Measurements from ENCODE around the gene PTPRO.

The PTPRO gene

DNA sequence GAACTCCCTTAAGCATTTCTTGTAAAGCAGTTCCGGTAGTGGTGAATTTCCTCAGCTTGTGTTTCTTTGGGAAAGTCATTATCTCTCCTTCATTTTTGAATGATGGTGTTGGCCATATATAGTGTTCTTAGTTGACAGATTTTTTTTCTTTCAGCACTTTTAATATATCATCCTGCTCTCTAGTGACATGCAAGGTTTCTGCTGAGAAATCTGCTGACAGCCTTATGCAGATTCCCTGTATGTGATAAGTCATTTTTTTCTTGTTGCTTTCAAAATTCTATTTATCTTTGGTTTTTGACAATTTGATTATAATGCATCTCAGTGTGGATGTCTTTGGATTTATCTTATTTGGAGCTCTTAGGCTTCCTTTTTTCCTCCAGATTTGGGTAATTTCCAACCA is 135.7 kb downstream of the PTPRO start:
- no peak for DNase-seq

DNA sequence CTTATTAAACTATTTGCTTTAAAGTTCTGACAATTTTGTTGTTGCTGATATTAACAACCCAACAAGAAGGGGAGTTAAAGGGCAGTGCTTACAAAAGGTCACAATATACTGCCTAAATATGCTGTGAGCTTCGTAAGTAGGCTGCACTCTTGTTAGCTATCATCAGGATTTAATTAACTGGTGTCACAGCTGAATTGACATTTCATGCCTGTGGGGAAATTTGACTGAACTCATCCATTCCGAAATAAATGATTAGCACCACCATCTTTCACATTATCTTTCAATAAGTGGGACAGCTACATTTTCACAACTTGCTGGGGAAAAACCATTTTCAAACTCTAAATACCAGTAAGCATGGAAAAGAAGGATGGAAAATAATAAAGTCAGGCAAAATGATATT is 146.6 kb downstream of the PTPRO start:
- DNase-seq, result no peak

DNA sequence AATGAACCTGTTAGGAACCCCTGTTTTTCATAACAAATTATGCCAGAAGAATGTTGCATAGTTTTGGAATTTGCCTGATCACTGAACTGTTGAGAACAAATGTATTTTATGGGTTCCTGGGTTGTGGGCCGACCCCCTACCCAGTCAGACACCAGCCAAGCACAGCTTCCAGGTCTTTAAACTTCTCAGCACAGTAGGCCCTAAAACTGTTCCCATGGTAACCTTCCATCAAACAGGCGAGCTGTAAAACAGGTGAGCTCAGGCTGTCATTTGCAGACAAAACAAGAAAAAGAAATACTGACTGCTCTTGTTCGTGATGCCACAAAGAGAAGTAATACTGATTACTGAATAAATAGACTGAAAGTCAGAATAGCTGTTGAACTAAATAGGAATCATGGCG is 147.0 kb downstream of the PTPRO start:
- DNase-seq, result no peak

DNA sequence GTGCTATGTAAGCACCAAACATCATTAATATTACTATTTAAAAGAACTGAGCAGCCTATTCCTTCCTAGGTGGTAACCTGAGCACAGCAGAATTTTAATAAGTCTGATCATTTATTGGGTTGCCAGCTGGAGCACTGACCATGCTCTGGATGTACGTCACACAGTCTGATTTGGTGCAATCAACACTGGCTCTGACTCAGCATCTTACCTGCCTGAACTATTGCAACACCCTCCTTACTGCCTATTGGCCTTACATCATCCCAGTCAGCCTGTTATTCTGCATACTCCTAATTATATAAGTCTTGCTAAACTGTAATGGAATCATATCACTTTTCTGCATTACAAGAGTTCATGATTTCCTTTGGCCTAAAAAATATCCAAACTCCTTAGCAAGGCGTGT is 149.7 kb downstream of the PTPRO start:
- no peak for DNase-seq

DNA sequence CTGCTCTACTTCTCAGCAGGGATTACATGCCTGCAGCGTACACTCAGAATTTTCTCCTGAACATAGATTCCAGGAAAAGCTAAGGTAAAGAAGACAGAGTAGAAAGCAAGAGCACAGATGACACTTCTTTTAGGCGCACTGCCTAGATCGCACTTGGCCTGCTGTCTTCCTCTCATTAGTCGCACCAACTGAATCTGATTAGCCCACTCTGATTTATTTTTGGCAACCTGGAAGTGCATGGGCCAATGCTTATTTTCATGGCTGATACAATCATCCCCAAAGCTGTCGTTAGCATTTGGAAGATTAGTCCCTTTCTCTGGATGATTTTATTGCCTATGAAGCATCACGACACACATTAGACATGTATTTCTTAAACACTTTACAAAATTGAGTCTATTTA is 152.5 kb downstream of the PTPRO start:
- DNase-seq, result no peak

DNA sequence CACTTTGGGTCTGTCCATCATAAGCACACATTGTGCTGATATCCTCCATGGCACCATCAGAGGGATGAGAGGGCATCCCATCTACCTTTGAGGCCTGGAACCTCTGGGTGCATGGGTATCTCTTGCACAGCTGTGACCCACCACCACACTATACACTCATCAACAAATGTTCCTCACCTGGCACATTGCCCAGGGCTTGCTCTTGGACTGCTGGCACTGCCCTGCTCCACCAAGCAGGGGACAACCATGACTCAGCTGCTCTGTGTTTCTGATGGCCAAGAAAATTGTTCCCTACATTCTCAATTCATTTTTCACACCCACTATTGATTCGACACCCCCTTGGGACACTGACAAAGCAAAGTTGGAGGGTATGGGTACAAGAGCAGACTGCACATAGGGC is 155.5 kb downstream of the PTPRO start:
- DNase-seq, result no peak

DNA sequence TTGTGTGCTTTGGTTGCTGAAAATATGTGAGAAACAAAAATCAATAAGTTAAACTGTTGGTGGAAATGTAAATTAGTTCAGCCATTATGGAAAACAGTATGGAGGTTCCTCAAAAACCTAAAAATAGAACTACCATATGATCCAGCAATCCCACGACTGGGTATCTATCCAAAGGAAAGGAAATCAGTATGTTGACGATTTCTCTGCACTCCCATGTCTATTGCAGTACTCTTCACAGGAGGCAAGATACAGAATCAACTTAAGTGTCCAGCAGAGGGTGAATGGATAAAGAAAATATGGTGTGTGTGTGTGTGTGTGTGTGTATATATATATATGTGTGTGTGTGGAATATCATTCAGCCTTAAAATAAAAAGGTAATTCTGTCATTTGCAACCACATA is 159.5 kb downstream of the PTPRO start:
- DNase-seq, result no peak

DNA sequence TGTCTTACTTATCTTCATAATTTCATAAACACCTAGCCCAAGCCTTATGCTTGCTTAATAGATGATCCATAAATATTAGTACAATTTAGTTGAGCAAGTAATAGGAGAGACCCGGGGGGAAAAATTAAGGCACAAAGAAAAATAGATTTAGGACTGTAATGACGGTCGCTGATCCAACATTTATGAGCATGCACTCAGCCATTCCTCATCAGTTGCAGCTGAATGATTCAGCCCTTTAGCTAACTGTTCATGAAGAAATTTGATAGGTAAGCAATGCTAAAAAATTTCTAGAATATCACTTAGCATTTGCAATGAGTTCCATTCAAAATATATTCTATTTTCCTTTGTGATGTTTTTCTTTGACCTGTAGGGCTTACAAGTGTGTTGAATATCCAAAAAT is 163.2 kb downstream of the PTPRO start:
- no peak for DNase-seq

DNA sequence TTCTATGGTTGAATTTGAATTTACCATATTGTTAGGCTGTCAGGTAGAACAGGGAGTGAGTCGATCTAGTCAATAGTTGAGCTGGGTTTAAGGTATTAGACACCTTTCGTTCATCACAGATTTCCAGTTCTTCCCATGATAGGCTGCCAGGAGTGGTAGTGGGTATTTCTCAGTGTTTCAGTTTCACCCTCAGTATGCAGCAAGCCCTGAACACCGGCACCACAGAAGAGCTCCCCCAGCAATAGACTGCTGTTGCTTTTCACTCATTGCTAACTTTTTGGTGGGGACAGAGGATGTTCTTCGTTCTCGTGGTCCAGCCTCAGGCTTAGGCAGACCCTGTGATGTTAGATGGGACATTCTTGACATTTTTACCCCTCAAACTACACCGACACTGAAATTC is 164.6 kb downstream of the PTPRO start:
- no peak for DNase-seq

DNA sequence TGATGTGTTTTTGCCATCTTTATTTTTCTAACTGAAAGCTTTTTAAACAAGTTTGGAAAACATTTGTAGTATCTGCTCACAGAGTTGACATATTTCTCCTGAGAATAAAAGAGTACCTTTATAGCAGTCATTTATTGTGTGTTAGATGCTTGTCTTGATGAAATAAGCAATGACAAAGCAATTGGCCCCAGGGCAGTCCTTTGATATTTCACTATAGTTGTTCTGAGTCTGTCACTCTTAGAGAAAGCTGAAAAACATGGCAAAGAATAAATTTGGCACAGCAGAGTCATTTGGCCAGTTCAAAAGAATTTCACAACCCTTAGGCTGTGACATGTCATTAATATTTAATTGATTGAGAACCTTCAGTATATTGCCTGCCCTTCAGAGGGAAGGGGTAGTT is 166.2 kb downstream of the PTPRO start:
- DNase-seq, result no peak

DNA sequence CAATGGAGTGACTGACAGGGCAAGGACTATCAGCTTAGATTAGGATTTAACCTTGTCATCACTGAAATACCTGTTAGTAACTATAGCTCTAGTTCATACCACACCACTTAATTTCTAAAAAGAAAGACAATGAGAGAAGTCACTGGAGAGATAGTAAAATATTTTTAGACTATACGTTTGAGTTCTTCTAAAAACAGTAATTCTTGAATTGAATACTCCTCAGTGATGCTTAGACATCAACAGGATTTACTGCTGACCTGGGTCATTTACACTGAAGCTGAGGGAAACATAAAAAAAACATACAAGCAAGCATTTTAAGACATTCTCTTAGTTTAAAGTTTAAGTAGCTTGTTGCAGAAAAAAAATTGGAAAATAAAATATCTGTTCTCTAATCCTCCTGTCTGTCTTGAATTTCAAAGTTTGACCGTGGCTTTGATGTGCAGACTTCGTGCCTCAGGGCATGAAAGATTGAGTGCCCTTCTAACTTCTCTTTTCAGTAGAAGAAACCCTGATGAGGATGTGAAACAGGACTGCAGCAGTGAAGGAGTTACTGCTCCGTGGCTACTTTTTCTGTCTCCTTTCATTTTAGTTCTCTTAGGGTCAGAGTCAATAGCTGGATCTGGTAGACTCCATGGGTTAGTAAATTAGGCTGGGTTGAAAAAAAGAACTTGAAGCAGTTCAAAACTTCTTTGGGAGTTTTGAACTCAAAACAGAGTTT is 172.2 kb downstream of the PTPRO start:
- no peak for DNase-seq

DNA sequence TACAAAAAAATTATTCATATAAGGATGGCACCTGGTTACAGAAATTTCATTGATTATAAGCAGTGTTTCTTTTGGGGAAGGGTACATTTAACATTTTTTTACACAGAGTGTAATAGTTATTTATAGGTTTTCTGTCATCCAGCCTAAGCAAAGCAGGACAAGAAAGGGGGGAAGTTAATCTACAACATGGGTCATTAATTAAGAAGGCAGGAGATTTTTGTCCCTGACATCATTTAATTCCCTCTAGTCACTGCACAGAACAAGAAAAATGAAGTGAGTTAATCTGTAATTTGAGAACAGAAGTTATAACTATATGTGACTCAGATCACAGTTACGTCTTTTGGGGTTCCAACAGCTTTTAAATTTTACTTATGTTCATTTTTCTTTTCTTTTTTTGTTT is 173.4 kb downstream of the PTPRO start:
- DNase-seq, result no peak

DNA sequence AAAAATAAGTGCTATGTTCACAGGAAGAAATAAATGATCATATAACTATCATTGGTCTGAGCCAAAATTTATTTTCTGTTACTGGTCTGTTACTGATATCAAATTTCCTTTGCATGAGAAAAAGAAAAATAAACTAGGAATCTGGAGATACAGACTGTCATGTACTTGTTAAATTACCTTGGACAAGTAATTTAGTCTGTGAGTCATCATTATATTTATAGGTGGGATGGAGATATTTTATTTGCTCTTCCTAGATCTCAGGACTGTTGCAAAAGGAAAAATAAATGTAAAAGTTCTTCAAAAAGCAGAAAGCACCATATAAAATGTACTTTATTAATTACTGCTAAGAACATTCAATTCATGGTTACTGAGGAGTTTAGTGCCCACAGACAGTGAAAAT is 174.4 kb downstream of the PTPRO start:
- DNase-seq, result no peak

DNA sequence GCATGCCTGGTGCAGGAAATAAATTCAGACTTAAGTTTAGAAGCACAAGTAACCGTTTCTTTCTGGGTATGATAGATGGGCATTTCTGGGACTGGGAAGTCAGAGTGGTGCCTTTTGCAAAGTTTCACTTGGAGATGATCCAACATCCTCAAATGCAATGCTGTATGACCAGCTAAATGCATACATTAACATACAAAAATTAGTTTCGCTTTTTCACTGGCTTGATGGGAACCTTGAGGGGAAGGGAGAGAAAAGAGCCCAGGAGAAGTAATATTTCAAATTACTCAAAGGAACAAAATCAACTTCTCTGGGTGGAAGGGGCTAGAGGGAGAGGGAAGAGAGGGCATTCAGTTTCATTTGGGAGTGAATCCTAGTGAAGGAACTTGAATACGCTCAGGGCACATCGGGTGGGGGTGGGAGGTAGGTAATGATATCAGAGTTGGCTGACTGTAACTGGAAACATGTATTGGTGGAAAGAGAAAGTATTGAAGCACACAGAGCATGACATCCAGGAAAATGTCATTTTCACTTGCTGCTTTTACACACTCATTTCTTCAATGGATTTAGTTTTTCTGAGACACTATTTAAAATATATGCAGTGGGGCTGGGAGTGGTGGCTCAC is 175.5 kb downstream of the PTPRO start:
- no peak for DNase-seq

DNA sequence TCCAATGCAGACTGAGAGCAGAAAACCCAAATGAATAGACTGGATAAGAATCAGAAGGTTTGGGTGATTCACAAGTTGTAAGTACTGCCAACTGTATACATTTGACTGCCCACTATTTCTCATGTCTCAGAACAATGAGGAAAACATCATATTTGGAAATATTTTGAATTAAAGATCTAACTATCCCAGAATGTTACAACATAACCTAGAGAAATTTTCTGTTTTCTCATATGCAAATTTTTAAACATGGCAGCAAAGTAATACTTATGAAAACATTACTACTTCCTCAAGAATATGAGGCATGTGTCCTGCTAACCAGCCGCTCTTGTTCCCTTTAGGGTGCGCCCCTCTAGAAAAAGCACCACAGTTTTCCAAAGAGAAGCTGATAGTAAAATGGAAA is 179.9 kb downstream of the PTPRO start:
- DNase-seq, result no peak

DNA sequence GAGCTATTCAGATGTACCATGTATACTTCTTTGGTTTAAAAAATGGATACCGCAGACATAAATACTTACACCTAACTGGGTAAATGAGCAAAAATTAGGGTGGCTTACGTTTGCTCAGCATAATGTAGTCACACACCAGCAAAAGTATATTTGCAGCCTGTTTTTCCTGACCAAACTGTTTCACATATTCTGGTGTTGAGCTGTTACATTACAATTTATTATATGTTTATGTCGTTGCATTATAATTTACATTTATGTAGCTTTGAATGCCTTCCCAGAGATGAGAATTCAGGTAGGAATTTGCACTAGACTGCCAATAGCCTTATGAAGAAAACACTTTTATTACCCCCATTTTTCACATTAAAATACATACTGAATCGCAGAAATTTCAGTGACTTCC is 183.3 kb downstream of the PTPRO start:
- DNase-seq, result no peak

DNA sequence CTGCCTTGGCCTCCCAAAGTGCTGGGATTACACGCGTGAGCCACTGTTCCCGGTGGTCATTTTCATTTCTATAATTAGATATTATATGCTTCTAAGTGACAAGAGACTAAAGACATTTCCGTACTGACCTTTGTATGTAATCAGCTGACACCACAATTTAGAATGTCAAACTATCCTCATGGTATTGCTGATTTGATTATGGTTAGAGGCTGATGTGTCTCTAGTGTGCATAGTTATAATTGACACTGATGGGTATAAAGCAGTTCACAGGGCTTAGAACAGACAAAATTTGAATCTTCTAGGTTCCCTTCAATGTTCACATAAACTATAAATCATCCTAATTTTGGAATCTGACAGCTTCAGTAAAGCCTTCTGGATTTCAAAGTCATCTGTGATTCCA is 192.7 kb downstream of the PTPRO start:
- no peak for DNase-seq

DNA sequence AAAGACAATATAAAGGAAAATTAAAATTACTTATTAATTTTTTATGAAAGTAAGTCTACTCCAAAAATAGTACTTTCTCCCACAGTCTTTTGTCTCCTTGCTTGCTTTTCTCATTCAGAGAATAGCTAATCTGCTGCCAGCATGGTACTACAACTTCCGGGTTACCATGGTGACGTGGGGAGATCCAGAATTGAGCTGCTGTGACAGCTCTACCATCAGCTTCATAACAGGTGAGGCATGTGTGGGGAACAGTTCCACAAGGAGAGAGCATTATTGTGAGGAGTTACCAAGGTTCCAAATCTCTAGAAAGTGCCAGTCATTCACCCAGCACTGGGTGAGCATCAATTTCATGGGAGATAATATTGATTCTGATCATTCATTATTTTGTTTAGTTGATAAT is 197.8 kb downstream of the PTPRO start:
- no peak for DNase-seq

DNA sequence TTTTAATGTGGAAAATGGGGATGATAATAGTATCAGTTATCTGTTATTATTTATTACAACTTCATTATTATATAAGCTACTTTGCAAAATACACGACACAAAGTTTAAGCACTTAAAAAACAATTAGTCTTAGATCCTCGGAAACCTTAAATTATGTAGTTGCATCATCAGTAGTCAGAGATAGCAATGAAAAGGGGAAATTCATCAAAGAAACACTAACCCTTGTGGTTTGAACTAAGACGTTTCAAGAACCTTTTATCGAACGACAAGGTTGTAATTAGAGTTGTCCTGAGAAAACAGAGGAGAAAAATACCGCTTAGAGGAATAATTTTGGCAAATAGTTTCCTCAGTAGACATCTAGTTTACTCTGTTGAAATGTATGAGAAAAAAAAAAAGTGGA is 198.5 kb downstream of the PTPRO start:
- no peak for DNase-seq

DNA sequence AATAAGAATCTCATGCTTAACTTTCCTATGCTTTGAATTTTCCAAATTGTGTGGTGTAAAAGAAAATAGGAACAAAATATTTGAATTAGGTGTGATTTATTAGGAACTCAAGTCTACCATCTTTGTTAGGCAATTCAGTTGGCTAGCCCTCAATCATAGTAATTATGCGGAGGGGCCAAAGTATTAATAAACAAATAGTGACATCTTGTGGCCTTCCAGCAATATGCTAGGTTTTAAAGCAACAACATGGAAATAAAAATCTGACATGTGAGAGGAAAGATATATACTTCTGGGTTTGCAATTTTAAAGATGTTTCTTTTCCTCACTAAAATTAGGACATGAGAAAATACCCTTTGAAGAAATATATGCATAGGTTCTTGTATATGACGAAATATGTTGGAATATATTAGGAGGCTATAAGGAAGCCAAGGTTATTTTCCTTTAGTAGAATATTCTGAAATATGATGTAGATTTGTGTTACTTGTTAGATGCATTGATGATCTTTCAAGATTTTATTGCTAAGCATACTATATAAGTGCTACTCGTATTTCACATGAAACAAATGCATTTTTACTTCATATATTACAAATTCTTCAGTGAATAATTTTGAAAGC is 200.4 kb downstream of the PTPRO start:
- DNase-seq, result no peak

DNA sequence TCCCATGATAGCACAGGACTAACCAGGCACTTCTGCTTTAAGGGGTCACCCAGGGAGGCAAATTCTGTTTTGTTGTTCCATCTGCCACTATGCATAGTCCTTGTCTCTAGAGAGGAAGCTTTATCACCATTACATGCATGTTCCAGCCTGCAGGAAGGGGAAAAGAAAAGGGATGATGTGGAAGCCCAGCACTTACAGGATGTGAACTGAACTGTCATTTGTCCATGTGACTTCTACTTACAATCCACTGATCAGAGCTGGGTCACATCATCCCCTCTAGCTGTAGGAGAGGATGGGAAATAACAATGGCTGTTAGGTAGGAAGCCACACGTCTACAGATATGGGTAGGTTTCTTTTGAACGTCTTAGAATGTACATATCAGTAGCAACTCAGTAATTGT is 203.1 kb downstream of the PTPRO start:
- DNase-seq, result no peak

DNA sequence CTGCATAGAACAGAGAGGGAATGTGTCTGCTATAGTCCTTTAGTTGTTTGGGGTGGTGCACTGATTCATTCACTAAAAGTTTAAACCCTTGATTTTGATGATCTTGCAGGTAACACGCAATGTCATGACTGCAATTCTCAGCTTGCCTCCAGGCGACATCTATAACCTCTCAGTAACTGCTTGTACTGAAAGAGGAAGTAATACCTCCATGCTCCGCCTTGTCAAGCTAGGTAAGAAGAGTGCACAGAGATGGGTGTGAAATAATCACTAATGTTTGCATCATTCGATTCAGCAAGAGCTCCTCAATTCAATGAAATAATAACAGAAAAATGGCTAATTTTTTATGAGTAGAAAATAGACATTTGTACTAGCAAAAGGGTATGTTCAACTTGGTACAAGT is 203.7 kb downstream of the PTPRO start:
- DNase-seq, result no peak

DNA sequence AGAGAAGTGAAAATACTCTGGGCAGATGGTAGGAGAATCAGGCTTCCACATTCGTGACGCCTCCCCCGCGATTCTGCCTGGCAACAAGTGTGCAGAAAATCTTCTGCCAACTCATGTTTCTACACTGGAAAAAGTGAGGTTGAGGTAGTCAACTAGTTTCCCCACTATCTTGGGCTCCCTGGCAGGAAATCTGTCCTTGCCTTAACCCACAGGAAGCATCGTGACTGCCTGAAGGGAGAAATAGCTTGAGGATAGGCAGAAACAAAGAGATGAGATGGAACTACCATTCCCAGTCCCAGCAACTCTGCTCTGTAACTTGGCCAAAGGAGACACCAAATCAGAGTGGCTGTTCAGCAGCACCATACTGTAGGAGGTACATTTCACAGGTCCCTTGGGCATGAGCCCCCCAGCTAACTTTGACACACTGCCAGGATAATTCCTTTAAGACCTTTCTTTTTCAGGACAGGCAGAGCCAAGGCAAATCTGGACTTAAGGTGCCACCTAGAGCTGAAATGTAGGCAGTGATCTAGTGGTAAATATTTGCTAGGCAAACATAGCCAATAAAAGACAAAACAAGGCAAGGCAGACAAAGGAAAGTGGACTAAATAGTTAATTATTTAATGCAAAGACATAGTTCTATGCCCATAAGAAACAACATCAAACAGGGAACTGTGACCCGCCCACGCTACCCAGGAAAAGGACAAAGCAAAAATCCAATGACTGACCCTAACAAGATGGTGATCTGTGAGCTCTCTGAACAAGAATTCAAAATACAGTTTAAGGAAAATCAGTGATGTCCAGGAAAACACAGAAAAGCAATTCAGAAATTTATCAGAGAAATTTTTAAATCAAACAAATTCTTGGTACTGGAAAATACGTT is 205.1 kb downstream of the PTPRO start:
- no peak for DNase-seq

DNA sequence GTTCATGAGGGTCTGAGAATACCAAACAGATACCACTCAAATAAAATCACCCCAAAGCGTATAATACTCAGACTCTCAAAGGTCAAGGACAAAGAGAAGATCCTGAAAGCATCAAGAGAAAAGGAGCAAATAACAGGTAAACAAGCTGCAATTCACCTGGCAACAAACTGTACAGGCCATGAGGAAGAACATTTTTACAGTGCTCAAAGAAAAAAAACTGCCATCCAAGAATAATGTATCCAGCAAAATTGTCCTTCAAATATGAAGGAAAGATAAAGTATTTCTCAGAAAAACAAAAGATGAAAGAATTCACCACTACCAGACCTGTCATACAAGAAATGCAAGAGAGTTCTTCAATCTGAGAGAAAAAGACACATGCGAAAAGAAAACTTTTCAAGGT is 206.4 kb downstream of the PTPRO start:
- DNase-seq, result no peak

All from cortex of kidney (tissue), 1 donor.